NCI-H460 (cell line): ENCODE results near the gene DDX19B. TPM values are rescaled to one million over a fixed set of nuclear protein-coding genes. Genes with fewer than 3 reads are reported as not detected.
"Not testable (repeated sequence)": the region's sequence is repeated elsewhere in the genome, so short reads cannot be mapped to it uniquely, and the experiment has no call there.

Experiments used
- DNase-seq: peaks from one replicate; pipeline ENCODE4 v3.0.0-alpha.2; 2016; ENCODE audit warnings: low read depth; ENCODE audit errors: extremely low read depth
- total RNA-seq: library from RNA; depleted of rRNA; stranded (reverse); fragments of >200 nt; shearing (Covaris generic); gene quantifications from 2 replicates; pipeline ENCODE4 v1.2.3, GENCODE V29; 2014

The DDX19B gene
- total RNA-seq, 1 experiment from 2014 or later = 41.2 TPM

DNA sequence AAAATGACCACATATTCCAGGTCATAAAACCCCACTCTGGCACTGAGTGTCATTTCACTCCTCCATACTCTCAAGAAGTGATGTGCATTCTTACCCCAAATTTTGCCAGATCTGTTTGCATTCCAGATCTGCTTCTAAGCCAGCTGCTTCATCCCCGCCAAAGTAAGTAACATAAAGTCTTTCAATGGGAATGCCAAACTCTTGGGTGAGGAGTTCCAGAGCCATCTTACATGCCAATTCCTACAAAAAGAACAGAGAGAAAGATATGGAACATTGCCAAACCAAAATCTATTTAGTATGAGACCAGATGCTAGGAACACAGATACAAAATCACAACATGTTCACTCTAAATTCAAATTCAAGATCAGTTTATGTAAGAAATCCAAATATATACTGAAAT lies 22.6 kb upstream of the DDX19B start:
- DNase-seq = no peak

GRCh38 chr16:70287304-70287971 lies 11.5 kb upstream of the DDX19B start:
- not testable (repeated sequence) for DNase-seq

DNA sequence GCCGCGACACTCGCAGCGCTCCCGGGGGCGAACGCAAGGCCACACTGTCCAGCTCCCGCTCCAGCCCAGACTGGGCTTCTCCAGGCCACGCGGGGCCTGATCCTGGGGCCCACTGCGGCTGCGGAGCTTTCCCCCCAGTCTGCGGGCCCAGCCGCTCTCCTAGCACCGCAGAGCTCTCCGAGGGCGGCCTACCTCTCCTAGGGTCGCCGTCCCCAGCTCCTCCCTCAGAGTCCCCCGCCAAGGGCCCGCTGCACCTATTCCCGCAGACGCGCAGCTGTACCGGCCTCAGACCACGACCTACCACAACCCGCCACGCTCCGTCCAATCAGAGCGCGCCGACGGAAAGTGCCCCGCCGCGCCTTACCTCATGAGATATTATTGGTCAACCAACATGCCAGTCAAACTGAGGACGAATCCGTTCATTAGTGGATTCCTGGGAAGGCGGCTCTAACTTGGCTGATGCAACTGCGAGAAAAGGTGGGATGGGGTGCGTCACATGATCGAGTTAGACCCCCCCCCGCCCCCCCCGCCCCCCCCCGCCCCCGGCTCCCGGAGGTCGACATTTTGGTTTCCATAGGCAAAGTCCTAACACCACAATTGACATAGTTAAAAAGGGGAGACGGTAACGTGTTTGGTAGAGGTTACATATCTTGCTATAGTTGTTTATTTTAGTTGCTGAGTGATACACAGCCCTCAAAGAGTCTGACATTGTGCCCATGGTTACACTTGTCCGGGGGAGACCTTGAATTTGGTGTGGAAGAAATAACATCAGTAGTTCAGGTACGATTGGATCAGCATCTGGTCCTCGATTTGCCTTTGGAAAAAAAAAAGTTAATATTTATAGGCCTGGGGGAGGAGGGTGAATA lies 9.5 kb upstream of the DDX19B start, which contains the start of gene AARS1:
AARS1 (minus strand) TSS at position 278 of the 866 bp plus-strand sequence. CDS start 6,743 bp downstream, outside the sequence.
- peak; percentile 99 for DNase-seq

GRCh38 chr16:70290949-70291519 lies 8.0 kb upstream of the DDX19B start:
- DNase-seq = no peak

GRCh38 chr16:70292148-70292547 lies 6.8 kb upstream of the DDX19B start:
- not testable (repeated sequence) for DNase-seq

GRCh38 chr16:70294385-70295025 lies 4.5 kb upstream of the DDX19B start:
- DNase-seq = no peak

DNA sequence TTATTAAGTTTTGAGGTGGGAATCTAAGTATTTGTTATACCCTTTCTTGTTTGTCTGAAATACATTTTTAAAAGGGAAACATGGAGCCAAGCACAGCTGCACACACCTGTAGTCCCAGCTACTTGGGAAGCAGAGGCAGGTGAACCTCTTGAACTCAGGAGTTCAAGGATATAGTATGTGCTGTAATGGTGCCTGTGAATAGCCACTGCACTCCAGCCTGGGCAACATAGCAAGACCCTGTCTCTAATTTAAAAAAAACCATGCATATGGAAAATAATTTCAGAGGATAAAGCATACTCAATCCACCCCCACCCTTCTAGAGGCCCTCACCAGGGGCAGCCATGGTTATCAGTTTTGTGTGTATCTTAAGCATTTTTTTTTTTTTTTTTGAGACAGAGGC lies 3.4 kb upstream of the DDX19B start:
- DNase-seq = no peak

DNA sequence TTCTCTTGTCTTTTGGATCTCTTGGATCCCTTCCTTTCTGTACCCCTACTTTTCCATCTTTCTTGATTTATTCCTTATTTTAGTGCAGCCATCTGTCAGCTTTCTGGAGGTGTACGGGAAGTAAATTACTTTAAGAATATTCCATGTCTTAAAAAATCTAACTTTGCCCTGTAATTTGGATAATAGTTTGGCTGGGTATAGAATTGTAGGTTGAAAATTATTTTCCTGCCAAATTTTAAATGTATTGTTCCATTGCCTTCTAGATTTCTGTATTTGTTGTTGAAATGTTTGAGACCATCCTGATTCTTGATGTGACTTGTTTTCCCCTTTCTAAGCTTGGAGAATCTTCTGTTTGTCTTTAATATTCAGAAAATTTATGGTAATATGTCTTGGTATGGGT lies 2.1 kb downstream of the DDX19B start:
- DNase-seq = no peak

DNA sequence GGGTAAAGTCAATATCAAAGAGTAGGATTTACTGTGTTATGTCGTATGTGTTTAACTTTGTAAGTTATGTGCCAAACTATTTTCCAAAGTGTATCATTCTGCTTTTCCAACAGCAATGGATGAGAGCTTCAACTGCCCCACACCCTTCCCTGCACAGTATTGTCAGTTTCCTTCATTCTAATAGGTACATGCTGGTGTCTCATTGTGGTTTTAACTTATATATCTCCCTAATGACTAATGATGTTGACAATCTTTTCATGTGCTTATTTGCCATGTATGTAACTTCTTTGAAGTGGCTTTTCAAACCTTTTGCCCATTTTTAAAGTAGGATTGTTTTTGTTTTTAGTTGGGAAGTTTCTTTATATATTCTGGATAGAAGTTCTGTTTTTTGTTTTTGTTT lies 3.8 kb downstream of the DDX19B start:
- no peak for DNase-seq

GRCh38 chr16:70304892-70305448 lies 6.0 kb downstream of the DDX19B start:
- no peak for DNase-seq

DNA sequence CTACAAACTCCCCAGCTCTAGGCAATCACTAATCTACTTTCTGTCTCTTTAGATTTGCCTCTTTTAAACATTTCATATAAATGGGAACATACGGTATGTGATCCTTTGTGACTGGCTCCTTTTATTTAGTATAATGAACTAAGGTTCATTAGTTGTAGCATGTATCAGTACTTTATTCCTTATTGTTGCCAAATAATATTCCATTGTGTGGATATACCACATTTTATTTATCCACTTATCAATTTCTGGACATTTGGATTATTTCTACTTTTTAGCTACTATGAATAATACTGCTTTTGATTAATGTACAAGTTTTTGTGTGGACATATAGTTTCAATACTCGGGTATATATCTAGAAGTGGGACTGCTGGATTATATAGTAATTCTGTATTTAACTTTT lies 7.9 kb downstream of the DDX19B start:
- DNase-seq = no peak

DNA sequence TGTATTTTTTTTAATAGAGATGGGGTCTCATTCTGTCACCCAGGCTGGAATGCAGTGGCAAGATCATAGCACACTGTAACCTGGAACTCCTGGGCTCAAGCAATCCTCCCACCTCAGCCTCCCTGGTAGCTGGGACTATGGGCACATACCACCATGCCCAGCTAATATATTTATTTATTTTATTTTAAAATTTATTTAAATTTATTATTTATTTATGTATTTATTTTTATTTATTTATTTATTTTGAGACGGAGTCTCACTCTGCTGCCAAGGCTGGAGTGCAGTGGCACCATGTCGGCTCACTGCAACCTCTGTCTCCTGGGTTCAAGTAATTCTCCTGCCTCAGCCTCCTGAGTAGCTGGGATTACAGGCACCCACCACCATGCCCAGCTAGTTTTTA lies 8.7 kb downstream of the DDX19B start:
- not testable (repeated sequence) for DNase-seq

DNA sequence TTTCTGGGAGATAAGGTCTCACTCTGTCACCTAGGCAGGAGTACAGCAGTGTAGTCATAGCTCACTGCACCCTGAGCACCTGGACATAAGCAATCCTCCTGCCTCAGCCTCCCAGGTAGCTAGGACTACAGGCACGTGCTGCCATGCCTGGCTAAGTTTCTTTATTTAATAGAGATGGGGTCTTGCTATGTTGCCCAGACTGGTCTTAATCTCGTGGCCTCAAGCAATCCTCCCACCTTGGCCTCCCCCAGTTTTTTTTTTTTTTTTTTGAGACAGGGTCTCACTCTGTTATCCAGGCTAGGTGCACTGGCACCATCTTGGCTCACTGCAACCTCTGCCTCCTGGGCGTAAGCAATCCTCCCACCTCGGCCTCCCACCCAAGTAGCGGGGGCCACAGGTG lies 21.1 kb downstream of the DDX19B start:
- DNase-seq = no peak

GRCh38 chr16:70324998-70325747 lies 26.2 kb downstream of the DDX19B start:
- no peak for DNase-seq

GRCh38 chr16:70331091-70331490 lies 32.1 kb downstream of the DDX19B start:
- DNase-seq = no peak

GRCh38 chr16:70331588-70332358 lies 32.8 kb downstream of the DDX19B start:
- DNase-seq = no peak

DNA sequence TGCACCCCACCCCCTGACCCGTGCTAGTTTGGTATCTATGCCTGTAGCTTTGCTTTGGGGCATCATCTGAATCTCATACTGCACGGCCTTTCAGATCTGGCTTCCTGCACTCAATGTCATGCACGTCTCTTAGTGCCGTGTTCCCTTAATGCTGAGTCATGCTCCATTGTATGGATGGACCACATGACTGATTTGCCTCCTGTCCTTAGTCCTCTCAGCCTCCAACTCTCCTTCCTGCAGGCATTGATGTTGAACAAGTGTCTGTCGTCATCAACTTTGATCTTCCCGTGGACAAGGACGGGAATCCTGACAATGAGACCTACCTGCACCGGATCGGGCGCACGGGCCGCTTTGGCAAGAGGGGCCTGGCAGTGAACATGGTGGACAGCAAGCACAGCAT lies 33.7 kb downstream of the DDX19B start:
- not testable (repeated sequence) for DNase-seq

GRCh38 chr16:70337814-70338213 lies 38.8 kb downstream of the DDX19B start:
- no peak for DNase-seq

DNA sequence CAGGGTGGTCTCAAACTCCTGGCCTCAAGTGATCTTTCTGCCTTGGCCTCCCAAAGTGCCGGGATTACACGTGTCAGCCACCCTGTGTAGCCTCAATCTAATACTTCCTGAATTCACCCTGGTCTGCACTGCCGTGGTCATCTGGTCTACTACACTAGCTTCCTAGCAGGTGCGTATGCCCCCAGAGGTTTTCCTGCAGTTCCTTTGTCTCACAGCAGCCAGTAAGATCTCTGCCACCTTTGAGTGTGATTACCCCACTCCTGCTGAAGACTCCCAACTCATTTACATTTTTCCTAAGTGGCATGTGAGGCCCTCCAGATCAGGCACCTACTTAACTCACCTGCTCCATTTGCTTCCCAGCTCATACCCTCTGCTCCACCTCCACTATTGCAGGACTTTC lies 42.6 kb downstream of the DDX19B start:
- no peak for DNase-seq
